ENCODE measurements around the gene INAFM1.

The INAFM1 gene

DNA sequence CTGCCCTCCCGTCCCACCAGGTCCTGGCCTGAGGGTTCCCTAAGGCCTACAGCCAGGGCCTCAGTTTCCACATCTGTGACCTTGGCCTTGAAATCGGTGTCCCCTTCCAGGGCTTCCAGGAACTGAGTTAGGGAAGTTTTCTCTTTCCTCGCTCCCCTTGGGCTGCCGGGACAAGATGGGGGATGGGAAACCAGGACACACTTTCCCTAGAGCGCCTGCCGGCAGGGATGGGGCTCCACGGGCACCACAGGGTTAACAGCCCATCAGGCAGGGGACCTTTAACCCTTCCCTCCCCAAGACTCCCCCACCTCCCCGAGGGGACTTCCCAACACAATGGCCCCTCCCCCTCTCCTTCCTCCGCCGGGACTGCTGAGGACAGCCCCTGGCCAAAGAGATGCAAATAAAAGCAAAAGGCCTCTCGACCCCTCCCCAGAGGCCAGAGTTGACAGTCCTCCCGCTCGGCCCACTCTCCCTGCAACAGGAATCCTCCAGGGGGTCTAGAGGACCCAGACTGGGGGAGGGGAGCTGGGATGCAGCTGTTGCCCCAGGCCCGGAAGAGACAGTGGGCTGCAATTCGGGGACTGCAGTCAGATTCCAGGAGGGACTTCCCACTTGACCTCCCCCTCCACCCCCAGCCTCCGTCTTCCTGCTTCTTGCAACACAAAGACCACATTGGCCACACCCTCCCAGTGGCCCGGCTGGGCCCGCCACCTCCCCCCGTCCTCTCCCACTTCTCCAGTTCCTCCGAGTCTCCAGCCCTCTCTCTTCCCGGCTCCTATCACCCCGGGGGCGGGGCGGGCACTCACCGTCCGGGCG lies 47.1 kb upstream of the INAFM1 start (continued):
- TF ChIP-seq ZNF24 (tag by site-specific recombination; IDR thresholded peaks at IDR 0.05) (peak; percentile 76; the same call in 1 of the 2 replicates), ZNF341 (tag by site-specific recombination; IDR thresholded peaks at IDR 0.05; ENCODE audit: low read depth) (peak; percentile 91), ZNF416 (tag by site-specific recombination; IDR thresholded peaks at IDR 0.05) (no peak), ZNF274 (IDR thresholded peaks at IDR 0.05; ENCODE audit: low read length) (no peak), ZNF274 (tag by site-specific recombination; IDR thresholded peaks at IDR 0.05; ENCODE audit: borderline replicate concordance) (no peak), ZNF175 (tag by site-specific recombination; IDR thresholded peaks at IDR 0.05) (no peak), GLI2 (tag by site-specific recombination; IDR thresholded peaks at IDR 0.05; ENCODE audit: borderline replicate concordance, low read depth) (no peak), ZBTB7A (tag by site-specific recombination; IDR thresholded peaks at IDR 0.05; ENCODE audit: low read depth) (peak; percentile 87), YY1 (tag by site-specific recombination; IDR thresholded peaks at IDR 0.05) (no peak), ZNF302 (tag by site-specific recombination; IDR thresholded peaks at IDR 0.05; ENCODE audit: low read depth) (no peak), ZBTB20 (tag by site-specific recombination; IDR thresholded peaks at IDR 0.05) (peak; percentile 44; the same call in 1 of the 2 replicates), ZNF549 (tag by site-specific recombination; IDR thresholded peaks at IDR 0.05) (no peak), ZNF19 (tag by site-specific recombination; IDR thresholded peaks at IDR 0.05; ENCODE audit: low read depth) (no peak), ZNF768 (tag by site-specific recombination; IDR thresholded peaks at IDR 0.05) (no peak), ZBTB21 (tag by site-specific recombination; IDR thresholded peaks at IDR 0.05) (no peak), ZNF623 (tag by site-specific recombination; IDR thresholded peaks at IDR 0.05) (no peak), MEIS1 (CRISPR knock-in tag; IDR thresholded peaks at IDR 0.05; ENCODE audit: borderline replicate concordance) (no peak), KLF7 (tag by site-specific recombination; IDR thresholded peaks at IDR 0.05; ENCODE audit: borderline replicate concordance) (peak; percentile 87), ZNF214 (tag by site-specific recombination; IDR thresholded peaks at IDR 0.05; ENCODE audit: borderline replicate concordance) (no peak), ZFP3 (tag by site-specific recombination; IDR thresholded peaks at IDR 0.05; ENCODE audit: low read depth) (no peak), ZFP41 (tag by site-specific recombination; IDR thresholded peaks at IDR 0.05; ENCODE audit: borderline replicate concordance) (no peak), BCL11B (tag by site-specific recombination; IDR thresholded peaks at IDR 0.05; ENCODE audit: low read depth) (peak; percentile 80), ZNF324 (tag by site-specific recombination; IDR thresholded peaks at IDR 0.05) (peak; percentile 35; the same call in 1 of the 2 replicates), ZNF48 (tag by site-specific recombination; IDR thresholded peaks at IDR 0.05) (no peak)
- TF ChIP-seq, protein P1, sequence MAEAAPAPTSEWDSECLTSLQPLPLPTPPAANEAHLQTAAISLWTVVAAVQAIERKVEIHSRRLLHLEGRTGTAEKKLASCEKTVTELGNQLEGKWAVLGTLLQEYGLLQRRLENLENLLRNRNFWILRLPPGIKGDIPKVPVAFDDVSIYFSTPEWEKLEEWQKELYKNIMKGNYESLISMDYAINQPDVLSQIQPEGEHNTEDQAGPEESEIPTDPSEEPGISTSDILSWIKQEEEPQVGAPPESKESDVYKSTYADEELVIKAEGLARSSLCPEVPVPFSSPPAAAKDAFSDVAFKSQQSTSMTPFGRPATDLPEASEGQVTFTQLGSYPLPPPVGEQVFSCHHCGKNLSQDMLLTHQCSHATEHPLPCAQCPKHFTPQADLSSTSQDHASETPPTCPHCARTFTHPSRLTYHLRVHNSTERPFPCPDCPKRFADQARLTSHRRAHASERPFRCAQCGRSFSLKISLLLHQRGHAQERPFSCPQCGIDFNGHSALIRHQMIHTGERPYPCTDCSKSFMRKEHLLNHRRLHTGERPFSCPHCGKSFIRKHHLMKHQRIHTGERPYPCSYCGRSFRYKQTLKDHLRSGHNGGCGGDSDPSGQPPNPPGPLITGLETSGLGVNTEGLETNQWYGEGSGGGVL (tag by site-specific recombination; IDR thresholded peaks at IDR 0.05): peak; percentile 93
- TF ChIP-seq, protein P2, sequence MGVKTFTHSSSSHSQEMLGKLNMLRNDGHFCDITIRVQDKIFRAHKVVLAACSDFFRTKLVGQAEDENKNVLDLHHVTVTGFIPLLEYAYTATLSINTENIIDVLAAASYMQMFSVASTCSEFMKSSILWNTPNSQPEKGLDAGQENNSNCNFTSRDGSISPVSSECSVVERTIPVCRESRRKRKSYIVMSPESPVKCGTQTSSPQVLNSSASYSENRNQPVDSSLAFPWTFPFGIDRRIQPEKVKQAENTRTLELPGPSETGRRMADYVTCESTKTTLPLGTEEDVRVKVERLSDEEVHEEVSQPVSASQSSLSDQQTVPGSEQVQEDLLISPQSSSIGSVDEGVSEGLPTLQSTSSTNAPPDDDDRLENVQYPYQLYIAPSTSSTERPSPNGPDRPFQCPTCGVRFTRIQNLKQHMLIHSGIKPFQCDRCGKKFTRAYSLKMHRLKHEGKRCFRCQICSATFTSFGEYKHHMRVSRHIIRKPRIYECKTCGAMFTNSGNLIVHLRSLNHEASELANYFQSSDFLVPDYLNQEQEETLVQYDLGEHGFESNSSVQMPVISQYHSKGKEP (tag by site-specific recombination; IDR thresholded peaks at IDR 0.05): peak; percentile 77
- TF ChIP-seq, protein P3, sequence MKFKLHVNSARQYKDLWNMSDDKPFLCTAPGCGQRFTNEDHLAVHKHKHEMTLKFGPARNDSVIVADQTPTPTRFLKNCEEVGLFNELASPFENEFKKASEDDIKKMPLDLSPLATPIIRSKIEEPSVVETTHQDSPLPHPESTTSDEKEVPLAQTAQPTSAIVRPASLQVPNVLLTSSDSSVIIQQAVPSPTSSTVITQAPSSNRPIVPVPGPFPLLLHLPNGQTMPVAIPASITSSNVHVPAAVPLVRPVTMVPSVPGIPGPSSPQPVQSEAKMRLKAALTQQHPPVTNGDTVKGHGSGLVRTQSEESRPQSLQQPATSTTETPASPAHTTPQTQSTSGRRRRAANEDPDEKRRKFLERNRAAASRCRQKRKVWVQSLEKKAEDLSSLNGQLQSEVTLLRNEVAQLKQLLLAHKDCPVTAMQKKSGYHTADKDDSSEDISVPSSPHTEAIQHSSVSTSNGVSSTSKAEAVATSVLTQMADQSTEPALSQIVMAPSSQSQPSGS (tag by site-specific recombination; IDR thresholded peaks at IDR 0.05; ENCODE audit: low read depth): no peak
- TF ChIP-seq, protein P4, sequence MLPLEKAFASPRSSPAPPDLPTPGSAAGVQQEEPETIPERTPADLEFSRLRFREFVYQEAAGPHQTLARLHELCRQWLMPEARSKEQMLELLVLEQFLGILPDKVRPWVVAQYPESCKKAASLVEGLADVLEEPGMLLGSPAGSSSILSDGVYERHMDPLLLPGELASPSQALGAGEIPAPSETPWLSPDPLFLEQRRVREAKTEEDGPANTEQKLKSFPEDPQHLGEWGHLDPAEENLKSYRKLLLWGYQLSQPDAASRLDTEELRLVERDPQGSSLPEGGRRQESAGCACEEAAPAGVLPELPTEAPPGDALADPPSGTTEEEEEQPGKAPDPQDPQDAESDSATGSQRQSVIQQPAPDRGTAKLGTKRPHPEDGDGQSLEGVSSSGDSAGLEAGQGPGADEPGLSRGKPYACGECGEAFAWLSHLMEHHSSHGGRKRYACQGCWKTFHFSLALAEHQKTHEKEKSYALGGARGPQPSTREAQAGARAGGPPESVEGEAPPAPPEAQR (tag by site-specific recombination; IDR thresholded peaks at IDR 0.05): no peak
- TF ChIP-seq, protein P5, sequence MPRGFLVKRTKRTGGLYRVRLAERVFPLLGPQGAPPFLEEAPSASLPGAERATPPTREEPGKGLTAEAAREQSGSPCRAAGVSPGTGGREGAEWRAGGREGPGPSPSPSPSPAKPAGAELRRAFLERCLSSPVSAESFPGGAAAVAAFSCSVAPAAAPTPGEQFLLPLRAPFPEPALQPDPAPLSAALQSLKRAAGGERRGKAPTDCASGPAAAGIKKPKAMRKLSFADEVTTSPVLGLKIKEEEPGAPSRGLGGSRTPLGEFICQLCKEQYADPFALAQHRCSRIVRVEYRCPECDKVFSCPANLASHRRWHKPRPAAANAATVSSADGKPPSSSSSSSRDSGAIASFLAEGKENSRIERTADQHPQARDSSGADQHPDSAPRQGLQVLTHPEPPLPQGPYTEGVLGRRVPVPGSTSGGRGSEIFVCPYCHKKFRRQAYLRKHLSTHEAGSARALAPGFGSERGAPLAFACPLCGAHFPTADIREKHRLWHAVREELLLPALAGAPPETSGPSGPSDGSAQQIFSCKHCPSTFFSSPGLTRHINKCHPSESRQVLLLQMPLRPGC (tag by site-specific recombination; IDR thresholded peaks at IDR 0.05): 0 out of 2 replicates have a peak, but pooled peaks have one; percentile 32
